ENCODE results near the gene DLG3.

- no peak for TF ChIP-seq CTCF (IDR thresholded peaks at IDR 0.05; ENCODE audit: low read length)
- TF ChIP-seq EZH2 (IDR thresholded peaks at IDR 0.05; ENCODE audit: borderline replicate concordance, low read length) = no peak
Measured at GRCh38 chrX:70439016-70439415, 5.6 kb upstream of the DLG3 start.
